GM19372 (cell line): ENCODE data around the gene LSM7.

Experiments
- ATAC-seq: cut with Tn5 transposase; IDR thresholded peaks from one replicate; pipeline ENCODE4 v1.9.1; 2021; ENCODE audit warnings: mild to moderate bottlenecking, low read depth, moderate library complexity; ENCODE audit not compliant: unreplicated experiment

Gene LSM7

GRCh38 chr19:2325281-2326046, 2.9 kb downstream of the LSM7 start:
- ATAC-seq = no peak

- ATAC-seq = no peak
These were observed 4.0 kb downstream of the LSM7 start for GRCh38 chr19:2324220-2324948.

- ATAC-seq = no peak
These were observed 4.7 kb downstream of the LSM7 start for GRCh38 chr19:2323707-2324106.

- ATAC-seq = no peak
These were observed 6.7 kb downstream of the LSM7 start for GRCh38 chr19:2321565-2322283.

GRCh38 chr19:2320939-2321338, 7.4 kb downstream of the LSM7 start:
- no peak for ATAC-seq

- no peak for ATAC-seq
These were observed 8.3 kb downstream of the LSM7 start for GRCh38 chr19:2320049-2320448.

- ATAC-seq = no peak
These were observed 8.8 kb downstream of the LSM7 start for GRCh38 chr19:2319551-2319950.

- ATAC-seq = no peak
These were observed 9.5 kb downstream of the LSM7 start for GRCh38 chr19:2318923-2319322.

- no peak for ATAC-seq
These were observed 10.6 kb downstream of the LSM7 start for GRCh38 chr19:2317756-2318155.

- ATAC-seq = no peak
These were observed 11.1 kb downstream of the LSM7 start for GRCh38 chr19:2317300-2317699.

- ATAC-seq = no peak
These were observed 12.5 kb downstream of the LSM7 start for GRCh38 chr19:2315818-2316353.

- no peak for ATAC-seq
These were observed 13.1 kb downstream of the LSM7 start for GRCh38 chr19:2315121-2315817.

GRCh38 chr19:2312820-2313501, 15.4 kb downstream of the LSM7 start:
- ATAC-seq = no peak

- ATAC-seq = no peak
These were observed 17.3 kb downstream of the LSM7 start for GRCh38 chr19:2311093-2311492.

- ATAC-seq = no peak
These were observed 18.5 kb downstream of the LSM7 start for GRCh38 chr19:2309734-2310362.

GRCh38 chr19:2308114-2308556, 20.3 kb downstream of the LSM7 start, which contains the start of gene LINGO3:
Gene LINGO3, minus strand, starts transcription at chr19:2308154. Its CDS starts 16,378 bp downstream, at chr19:2291776.
- no peak for ATAC-seq

- ATAC-seq = no peak
These were observed 20.8 kb downstream of the LSM7 start for GRCh38 chr19:2307518-2308012.

GRCh38 chr19:2306971-2307370, 21.4 kb downstream of the LSM7 start:
- no peak for ATAC-seq

- ATAC-seq = no peak
These were observed 22.0 kb downstream of the LSM7 start for GRCh38 chr19:2306281-2306806.
